GM19025 (cell line): ENCODE measurements around the gene GAPVD1.
"Not testable (repeated sequence)": the region's sequence is repeated elsewhere in the genome, so short reads cannot be mapped to it uniquely, and the experiment has no call there.

Experiments used
- ATAC-seq: cut with Tn5 transposase; IDR thresholded peaks from one replicate; pipeline ENCODE4 v1.9.1; 2021; ENCODE audit warnings: mild to moderate bottlenecking, low read depth, moderate library complexity; ENCODE audit not compliant: unreplicated experiment

GAPVD1 gene

DNA sequence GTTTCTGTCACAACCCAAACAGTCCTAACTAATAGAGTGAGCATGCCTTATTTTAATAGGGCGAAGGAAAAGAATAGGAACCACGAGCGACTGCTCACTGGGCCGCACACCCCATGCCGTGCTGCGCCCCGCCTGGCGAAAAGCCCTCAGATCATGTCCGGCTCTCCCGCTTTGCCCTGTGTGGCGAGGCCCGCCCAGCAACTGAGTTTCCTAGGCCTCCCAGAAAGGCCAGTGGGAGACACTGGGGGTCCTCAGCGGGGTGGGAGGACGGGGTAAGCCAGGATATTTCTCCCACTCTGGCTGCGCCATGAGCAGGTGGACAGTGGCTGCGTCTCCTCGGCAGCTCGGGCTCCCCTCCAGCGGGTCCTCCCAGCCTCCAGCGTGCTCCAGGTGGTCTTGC, 138.0 kb downstream of the GAPVD1 start:
- ATAC-seq = no peak

- ATAC-seq = not testable (repeated sequence)
Observed at GRCh38 chr9:125400232-125400631, 138.6 kb downstream of the GAPVD1 start.

DNA sequence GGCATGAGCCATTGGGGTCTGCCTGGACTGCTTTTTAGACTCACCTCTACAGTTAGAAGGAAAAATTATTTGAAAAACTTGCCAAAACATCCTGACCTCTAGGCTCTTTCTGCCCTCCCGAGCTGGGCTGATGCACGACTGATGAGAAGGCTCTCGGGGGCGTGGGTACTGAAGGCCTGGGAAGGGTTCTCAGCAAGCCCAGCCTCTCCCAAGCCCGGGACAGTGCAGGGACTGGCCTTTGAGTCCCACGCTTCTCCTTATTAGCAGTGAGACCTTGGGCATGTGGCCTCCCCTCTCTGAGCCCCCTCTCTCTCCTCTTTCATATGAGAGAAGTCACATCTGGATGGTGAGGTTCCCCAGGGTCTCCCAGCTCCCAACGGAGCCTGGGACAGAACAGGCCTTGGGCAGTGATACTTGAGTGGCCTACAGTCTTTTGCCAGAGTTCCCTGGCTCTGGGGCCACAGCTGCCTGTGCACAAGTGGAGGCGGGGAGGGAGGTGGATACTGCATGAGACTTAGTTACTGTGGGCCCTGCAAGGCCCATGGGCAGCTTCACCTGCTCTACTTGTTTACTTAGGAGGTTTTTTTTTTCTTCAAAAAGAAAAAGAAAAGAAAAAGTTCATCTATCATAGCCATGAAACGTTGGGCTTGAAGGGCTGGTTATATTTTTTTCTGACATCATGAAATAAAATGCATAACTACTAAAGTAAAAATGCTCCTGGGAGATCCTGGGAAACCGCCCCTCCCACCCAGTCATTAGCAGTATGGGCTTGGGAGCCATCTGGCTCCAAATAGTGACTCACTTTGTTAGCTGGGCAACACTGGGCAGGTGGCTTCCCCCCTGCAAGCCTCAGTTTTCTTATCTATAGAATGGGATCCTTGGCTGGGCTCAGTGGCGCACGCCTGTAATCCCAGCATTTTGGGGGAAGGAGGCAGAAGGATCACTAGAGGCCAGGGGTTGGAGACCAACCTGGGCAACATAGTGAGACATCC, 139.4 kb downstream of the GAPVD1 start:
- ATAC-seq = no peak

DNA sequence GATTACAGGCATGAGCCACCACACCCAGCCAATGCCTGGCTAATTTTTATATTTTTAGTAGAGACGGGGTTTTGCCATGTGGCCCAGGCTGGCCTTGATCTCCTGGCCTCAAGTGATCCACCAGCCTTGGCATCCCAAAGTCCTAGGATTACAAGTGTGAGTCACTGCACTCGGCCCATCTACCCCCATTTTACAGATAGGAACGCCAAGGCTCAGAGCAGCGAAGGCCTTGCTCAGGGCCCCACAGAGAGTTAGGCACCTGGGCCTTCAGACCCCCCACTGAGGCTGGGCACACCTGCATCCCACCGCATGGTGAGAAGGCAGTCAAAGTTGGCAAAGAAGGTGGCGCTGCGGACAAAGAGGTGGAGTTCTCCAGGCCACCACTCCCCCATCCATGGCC, 143.1 kb downstream of the GAPVD1 start:
- ATAC-seq = no peak

GRCh38 chr9:125405938-125406809, 144.5 kb downstream of the GAPVD1 start:
- no peak for ATAC-seq

DNA sequence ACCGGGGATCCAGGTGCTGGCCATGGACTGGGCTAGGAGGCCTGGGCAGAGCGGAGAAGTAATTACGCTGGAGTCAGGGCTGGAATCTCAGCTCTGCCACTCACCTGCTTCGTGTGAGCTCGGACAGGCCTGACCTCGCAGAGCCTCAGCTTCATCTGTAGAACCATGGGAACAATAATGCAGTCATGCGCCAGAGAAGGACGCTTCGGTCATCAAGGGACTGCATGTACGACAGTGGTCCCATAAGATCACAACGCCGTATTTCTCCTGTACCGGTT, 145.1 kb downstream of the GAPVD1 start:
- no peak for ATAC-seq

- ATAC-seq = no peak
Observed at GRCh38 chr9:125407432-125407973, 145.9 kb downstream of the GAPVD1 start.

DNA sequence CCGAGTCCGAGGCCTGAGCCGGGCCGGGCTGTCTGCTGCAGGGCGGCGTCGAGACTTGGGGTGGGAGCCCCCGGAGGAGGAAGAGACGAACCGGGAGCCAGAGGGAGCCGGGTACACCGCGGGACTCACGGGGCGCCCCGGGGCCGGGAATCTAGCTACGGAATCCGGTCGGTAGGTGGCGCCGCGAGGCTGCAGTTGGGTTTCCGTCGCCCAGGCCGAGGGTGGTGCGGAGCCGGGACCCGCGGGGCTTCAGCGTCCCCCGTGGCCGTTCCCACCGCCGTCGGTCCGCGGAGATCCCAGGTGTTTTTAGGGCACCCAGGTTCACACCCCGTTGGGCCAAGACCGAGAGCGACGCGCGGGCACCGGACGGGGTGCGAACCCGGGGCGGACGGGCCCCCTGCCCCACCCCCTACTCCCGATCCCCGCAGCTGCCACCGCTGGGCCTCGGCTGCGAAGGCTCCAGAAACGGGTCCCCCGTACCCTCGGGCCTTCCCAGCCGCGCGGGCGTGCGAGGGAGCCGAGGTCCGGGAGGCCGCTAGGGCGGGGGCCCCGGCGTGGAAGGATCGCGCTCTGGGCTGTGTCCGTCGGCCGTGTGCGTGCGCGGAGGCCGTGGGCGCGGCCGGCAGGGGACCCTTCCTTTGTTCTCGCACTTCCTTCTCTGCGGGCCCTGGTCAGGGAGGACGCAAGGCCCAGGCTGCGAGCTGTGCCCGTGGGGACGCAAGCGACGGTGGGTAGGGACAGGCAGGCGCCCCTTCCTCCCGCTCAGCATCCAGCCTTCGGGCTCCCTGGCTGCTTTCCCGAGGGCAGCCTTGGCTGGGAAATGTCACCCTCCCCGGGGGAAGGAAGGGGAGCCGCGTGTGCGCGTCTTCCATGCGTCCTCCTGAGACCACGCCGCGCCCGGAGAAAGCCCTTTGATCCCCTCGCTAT, 146.6 kb downstream of the GAPVD1 start:
- ATAC-seq = peak; percentile 57

DNA sequence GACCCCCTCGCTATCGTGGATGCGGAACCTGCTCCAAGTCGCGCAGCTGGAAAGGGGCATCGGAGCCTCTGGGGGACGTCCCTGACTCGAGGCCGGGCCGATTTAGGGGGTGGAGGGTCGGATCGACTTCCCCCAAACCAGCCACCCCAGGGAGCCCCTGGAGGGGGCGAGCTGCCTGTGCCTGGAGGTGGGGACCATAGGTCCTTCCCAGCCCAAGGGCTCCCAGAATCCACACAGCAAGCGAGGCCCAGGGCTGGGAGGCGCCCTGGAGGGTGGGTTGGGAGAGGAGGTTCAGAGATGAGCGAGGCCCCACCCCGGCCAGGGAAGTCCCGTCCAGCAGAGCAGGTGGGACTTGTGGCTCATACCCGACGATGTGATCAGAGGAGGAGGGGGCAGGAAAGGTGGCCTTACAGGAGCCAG, 147.6 kb downstream of the GAPVD1 start:
- ATAC-seq = no peak

DNA sequence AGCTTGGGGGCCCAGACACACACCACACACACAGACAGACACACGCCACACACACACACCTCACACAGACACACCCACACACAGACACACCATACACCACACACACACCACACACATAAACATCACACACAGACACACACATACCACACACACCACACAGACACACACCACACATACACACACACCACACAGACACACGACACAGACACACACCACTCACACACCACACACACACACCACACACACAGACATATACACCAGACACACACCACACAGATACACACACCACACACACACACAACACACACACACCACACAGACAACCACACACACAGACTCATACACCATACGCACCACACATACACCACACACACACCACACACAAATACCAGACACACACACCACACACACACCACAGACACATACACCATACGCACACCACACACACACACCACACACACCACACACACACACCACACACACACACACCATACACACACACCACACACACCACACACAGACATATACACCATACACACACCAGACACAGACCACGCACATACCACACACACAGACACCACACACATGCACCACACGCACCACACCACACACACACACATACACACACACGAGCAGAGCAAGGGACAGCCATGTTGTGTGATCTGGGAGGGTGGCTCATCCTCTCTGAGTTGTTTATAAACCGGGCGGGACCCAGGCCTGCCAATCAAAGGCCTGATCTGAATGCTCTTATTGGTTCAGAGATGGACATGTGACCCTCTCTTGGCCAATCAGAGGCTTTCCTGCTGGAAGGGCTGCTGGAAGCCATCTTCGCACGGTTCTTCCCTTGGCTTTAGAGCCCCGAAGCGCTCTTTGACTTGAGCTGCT, 148.3 kb downstream of the GAPVD1 start:
- no peak for ATAC-seq

DNA sequence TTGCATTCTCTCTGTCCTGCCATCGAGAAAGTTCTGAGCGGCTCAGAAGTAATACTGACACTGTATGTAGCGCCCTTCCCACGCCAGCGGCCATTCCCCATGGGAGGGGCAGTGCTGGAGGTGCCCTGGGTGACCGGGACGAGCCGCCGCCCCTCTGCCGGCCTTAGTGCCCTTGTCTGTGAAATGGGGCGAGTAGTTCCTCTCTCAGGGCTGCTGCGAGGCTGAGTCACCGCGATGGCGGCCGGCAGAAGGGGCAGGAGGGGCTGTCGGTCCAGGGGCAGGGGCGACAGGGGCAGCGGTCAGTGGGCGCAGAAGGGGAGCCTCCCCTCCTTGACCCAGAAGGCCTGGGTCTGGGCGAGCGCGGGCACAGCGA, 148.9 kb downstream of the GAPVD1 start:
- no peak for ATAC-seq

DNA sequence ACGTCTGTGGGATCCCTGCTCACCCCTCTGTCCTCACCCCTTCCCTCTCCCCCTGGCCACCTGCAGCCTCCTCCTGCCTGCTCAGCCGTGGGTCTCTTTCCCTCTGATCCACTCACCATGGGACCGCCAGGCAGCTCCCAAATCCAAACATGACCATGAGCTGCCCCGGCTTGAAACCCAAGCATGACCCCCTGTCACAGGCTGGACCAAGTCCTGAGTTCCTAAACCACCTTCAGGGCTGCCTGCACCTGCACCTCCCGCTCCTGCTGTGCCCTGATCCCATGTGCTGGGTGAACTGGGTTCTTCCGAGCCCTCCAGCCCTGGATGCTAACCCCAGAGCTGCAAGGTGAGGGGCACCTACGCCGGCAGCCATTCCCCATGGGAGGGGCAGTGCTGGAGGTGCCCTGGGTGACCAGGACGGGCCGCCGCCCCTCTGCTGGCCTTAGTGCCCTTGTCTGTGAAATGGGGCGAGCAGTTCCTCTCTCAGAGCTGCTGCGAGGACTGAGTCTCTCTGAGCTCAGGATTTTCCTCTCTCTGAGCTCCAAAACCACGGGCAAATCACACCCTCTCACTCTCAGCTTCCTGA, 149.6 kb downstream of the GAPVD1 start:
- ATAC-seq = no peak

- ATAC-seq = no peak
Observed at GRCh38 chr9:125412166-125412565, 150.5 kb downstream of the GAPVD1 start.

DNA sequence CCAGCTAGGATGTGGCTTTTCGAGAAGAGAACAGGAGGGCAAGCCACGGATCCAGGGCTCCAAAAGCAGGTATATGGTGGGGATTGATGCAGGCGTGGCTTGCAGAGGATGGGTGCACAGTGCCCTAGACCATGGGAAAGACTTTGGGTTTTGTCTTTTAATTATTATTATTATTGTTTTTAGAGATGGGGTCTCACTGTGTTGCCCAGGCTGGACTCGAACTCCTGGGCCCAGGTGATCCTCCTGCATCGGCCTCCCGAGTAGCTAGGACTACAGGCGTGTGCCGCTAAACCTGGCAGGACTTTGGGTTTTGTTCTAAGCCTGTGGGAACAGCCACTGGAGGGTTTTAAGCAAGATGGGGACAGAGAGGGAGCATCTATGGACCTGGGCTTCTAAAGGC, 152.0 kb downstream of the GAPVD1 start:
- ATAC-seq = no peak

- no peak for ATAC-seq
Observed at GRCh38 chr9:125415583-125416460, 154.2 kb downstream of the GAPVD1 start.

DNA sequence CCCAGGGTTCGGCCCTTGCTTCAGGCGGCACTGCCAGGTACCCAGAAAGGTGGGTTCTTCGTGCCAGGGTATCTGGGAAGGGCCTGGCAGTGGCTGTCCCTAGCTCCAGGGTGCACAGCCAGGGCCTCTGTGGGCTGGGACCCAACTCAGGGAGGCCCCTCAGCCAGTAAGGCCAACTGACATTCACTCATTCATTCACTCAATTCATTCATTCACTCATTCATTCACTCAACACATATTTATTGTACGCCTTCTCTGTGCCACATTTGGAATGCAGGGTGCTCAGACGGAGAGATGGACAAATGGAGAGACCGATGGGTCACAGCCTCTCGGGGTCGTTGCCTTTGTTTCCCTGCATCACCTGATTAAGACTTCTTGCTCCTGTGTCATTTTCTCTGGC, 154.9 kb downstream of the GAPVD1 start:
- no peak for ATAC-seq
